NCI-H2196 treated with DMSO at 0.1 percent for 48 hours (cell line): Measurements from ENCODE around the gene FARP1.

Source experiments
- DNase-seq: peaks from one replicate; lab custom pipeline; 2025; ENCODE audit not compliant: unreplicated experiment; lab: John Stamatoyannopoulos, UW

The FARP1 gene

DNA sequence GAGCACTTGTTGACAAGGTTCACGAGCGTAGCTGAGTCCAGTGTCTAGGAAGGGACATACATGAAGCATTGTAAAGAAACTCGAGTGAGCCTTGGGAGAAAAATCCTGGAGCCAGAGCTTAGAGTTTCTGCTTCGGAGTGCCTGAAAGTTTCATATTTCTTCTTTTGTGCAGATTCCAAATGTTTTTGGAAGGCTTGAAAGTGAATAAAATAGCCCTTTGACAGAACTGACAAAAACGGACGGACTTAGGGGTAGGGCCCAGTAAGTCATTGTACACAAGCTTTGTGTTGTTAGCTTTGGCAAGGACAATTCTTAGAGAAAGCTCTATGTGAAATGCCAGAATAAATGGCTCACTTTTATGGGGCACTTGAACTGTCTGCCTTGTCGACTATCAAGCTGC is 31.4 kb downstream of the FARP1 start:
- DNase-seq, result no peak

DNA sequence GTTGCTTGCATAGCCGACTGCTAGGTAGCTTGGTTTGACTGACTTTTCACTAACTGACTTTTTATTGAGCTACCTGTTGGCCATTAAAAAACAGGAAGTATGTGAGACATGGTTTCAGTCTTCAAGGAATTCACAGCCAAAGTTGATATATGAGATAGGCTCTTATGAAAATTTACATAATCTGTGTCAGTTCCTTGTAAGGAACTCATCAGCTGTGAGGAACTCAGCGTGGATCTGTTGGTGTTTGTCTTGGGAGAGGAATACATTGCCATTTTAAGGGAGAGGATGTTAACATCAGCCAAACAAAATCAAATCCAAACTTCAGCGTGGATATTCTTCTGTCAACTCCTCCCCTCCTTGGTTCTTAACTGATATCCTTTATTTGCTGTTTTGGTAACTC is 32.1 kb downstream of the FARP1 start:
- DNase-seq, result no peak

DNA sequence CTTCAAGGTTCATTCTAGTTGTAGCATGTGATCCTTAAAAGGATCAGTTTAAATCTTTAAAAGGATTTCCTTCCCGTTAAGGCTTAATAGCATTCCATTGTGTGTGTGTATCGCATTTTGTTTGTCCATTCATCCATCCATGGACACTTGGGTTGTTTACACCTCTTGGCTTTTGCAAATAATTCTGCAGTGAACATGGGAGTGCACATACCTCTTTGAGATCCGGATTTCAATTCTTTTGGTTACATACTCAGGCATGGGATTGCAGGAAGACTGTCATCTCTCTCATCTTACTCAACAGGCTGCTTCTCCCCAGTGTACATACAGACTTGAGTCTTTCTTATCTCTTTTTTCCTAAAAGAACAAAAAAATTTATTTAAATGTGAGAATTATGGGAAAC is 32.9 kb downstream of the FARP1 start:
- DNase-seq, result no peak

- no peak for DNase-seq
These were observed 34.1 kb downstream of the FARP1 start, which contains the start of gene RNF113B for GRCh38 chr13:98176777-98177608. Gene RNF113B, minus strand, starts transcription at chr13:98177269. Its CDS starts 33 bp downstream, at chr13:98177236.

DNA sequence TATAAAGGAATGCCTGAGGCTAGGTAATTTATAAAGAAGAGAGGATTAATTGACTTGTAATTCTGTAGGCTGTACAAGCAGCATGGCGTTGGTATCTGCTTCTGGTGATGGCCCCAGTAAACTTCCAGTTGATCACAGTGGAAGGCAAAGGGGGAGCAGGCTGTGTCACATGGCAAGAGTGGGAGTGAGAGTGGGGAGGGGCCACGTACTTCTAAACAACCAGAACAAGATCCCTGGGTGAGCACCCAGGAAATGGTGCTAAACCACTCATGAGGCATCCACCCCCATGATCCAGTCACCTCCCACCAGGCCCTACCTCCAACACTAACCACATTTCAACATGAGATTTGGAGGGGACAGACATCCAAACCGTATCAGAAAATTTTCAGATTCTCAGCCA is 37.2 kb downstream of the FARP1 start:
- DNase-seq, result no peak

DNA sequence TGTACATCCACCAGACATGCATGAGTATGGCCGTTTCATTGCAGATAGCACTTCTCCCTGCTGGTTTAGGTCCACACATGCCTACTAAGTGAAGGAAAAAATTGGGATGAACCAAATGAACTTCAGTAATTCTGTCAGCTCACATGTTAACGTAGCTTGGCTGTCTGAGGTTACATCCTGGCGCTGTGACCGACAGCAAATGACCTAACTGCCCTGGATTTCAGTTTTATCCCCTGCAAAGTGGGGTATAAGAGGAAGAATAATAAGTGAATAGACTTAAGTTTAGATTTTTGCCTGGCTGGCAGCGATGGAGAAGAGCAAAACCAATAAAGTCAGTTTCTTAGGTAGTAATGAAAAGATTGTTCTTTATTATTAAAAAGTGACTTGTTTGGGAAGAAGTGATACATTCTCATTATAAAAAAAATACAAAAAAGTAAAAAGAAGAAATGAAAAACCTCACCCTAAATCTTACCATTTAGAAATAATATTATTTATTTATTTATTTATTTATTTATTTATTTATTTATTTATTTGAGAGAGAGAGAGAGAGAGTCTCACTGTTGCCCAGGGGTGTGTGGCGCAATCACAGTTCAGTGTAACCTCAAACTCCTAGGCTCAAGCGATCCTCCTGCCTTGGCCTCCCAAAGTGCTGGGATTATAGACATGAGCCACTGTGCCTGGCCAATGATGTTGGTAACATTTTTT is 38.4 kb downstream of the FARP1 start:
- no peak for DNase-seq

- no peak for DNase-seq
These were observed 39.3 kb downstream of the FARP1 start for GRCh38 chr13:98182153-98182552.

GRCh38 chr13:98182589-98182988 is 39.7 kb downstream of the FARP1 start:
- no peak for DNase-seq

DNA sequence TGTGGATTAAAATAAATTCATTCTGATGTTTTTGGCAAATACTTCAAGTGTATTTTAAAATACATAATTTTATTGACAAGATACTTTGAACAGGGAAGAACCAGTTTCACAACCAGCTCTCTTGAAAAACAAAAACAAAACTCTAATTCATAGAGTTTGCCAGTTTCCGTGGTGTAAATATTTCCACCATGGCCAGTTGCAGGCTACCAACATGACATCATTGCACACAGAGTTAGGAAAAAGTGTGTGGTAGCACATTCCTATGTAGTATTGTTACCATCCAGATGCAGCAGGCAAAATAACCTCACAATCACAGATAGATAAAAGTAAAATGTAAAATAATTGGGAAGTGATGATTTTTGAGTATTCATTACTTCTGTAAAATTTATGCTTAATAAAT is 41.9 kb downstream of the FARP1 start:
- no peak for DNase-seq

GRCh38 chr13:98187155-98187964 is 44.5 kb downstream of the FARP1 start:
- DNase-seq, result no peak

GRCh38 chr13:98187965-98188261 is 45.0 kb downstream of the FARP1 start:
- DNase-seq, result no peak

DNA sequence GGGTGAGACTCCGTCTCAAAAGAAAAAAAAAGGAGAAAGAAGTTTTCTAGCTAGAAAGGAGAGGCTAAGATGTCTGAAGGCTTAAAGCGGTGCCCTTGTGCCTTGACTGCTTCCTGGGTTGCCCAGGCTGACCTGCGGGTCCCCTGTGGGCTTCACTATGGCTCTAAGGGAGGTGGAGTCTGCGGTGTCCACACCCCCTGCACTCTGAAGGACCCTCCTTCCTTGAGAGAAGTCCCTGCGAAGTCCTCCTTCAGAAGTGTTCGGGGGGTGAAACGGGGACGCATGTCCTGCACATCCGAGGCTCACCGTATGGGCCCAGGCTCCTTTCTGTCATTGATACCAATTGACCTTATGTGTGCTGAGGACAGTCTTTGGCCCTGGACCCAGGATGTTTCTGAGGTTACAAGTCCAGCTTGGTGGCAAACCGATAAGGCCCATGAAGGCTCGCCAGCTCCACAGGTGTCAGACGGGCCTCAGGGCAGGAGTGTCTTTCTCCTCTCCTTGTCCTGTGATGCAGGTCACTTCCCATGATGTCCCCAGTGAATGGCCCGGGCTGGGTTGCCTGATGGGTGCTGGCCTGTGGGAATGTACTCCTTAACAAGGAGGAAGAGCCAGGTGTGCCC is 45.8 kb downstream of the FARP1 start:
- DNase-seq, result no peak

DNA sequence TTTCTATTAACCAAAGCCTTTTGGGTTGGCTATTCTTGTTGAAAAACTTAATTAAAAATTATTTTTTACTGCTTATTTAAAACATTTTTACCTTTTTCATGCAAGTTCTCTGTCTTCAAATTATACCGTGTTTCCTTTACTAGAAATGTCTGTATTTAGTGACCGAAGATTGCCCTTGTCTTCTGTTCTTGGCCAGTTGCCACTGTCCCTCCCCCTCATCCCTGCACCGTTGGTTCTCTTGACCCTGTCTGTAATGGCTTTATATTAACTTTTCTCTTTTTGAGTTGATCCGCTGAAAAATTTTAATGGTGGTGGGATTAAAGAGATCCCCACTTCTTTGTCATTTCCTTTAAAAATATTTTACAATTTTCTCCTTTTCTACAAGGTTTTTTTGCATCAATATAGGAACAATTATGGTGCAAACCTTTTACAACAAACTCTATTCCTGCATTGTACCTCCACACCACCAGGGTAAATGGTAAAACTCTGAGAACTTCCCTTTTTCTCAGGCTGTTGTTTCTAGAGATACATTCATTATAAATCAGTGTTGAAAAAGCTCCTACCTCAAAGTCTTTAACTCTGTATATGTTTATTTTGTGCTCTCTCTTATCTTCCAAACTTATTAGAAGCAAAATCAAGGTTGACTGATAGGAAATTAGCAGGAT is 47.1 kb downstream of the FARP1 start:
- DNase-seq, result no peak

GRCh38 chr13:98190889-98191444 is 48.1 kb downstream of the FARP1 start:
- DNase-seq, result no peak

GRCh38 chr13:98192008-98192407 is 49.1 kb downstream of the FARP1 start:
- DNase-seq, result no peak

GRCh38 chr13:98195054-98195791 is 52.3 kb downstream of the FARP1 start:
- no peak for DNase-seq

GRCh38 chr13:98198683-98199082 is 55.8 kb downstream of the FARP1 start:
- DNase-seq, result no peak

- DNase-seq, result no peak
These were observed 56.6 kb downstream of the FARP1 start for GRCh38 chr13:98199480-98199879.

DNA sequence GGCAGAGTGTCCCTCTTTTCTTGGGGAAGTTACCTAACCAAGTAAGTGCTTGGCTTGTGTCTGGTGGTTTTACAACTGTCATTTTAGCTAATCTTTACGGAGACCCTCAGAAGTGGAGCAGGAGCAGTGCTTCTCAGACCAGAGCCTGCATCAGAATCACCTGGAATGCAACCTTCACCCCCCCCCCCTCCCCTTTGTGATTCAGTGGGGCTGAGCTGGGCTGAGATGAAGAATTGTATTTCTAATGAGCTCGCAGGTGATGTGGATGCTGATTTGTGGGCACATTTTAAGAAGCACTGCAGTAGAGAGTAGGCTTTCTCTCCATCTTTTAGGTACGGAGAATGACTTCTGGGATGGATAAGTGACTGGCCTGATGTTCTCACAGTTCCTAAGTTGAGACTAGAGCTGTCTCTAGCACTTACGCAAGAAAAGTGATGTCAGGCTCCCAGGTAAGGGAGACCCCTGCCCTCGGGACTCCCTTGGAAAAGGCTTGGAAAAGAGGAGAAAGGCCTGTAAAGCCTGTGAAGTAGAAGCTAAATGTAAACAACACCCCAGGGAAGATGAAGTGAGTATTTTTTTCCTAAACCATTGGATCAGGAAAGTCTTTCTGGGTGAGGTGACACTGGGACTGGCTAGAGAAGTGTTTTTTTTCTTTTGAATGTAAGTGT is 57.5 kb downstream of the FARP1 start:
- no peak for DNase-seq
